Muscle of back (tissue), 11 donors: Measurements from ENCODE around the gene RSL24D1. TPM values are rescaled to one million over a fixed set of nuclear protein-coding genes. Genes with fewer than 3 reads are reported as not detected.
"Not testable (repeated sequence)": the region's sequence is repeated elsewhere in the genome, so short reads cannot be mapped to it uniquely, and the experiment has no call there.

Experiments used
- DNase-seq, 3 donors: peaks; one replicate each; pipeline versions ENCODE4 v3.0.0 to v3.0.0-alpha.2; 2013
- polyA plus RNA-seq, 10 donors: library from polyadenylated mRNA; unstranded; fragments of 120-200 nt; gene quantifications; one replicate each; pipeline ENCODE4 v1.2.1, GENCODE V29; 2013; ENCODE audit not compliant: insufficient read length in 10 of 10

Gene RSL24D1
- polyA plus RNA-seq, 10 donors = 87.1 to 114 (median 98.8) TPM

GRCh38 chr15:55221090-55222011, 24.6 kb upstream of the RSL24D1 start:
- peak in 2 of 3 donors; percentile 48 to 80 for DNase-seq

- no peak for DNase-seq
Measured at GRCh38 chr15:55220606-55221005, 23.9 kb upstream of the RSL24D1 start.

GRCh38 chr15:55218056-55218455, 21.3 kb upstream of the RSL24D1 start:
- DNase-seq = no peak

GRCh38 chr15:55204464-55204863, 7.7 kb upstream of the RSL24D1 start:
- no peak for DNase-seq

GRCh38 chr15:55202206-55202605, 5.5 kb upstream of the RSL24D1 start:
- DNase-seq = no peak

- DNase-seq = no peak
Measured at GRCh38 chr15:55198706-55199105, 2.0 kb upstream of the RSL24D1 start.

- no peak for DNase-seq
Measured at GRCh38 chr15:55197719-55198118, 978 bp upstream of the RSL24D1 start.

- DNase-seq = no peak
Measured at GRCh38 chr15:55197362-55197705, 593 bp upstream of the RSL24D1 start.

- no peak for DNase-seq
Measured at GRCh38 chr15:55195996-55196395, 745 bp downstream of the RSL24D1 start.

- no peak for DNase-seq
Measured at GRCh38 chr15:55194256-55194655, 2.5 kb downstream of the RSL24D1 start.

GRCh38 chr15:55186331-55186730, 10.4 kb downstream of the RSL24D1 start:
- DNase-seq = no peak

- DNase-seq = no peak
Measured at GRCh38 chr15:55183679-55184078, 13.1 kb downstream of the RSL24D1 start.

- no peak for DNase-seq
Measured at GRCh38 chr15:55179141-55179540, 17.6 kb downstream of the RSL24D1 start.

GRCh38 chr15:55170361-55170760, 26.4 kb downstream of the RSL24D1 start:
- no peak for DNase-seq

- peak; percentile 42 to 83 (median 68) for DNase-seq
Measured at GRCh38 chr15:55168350-55168974, 28.3 kb downstream of the RSL24D1 start.

GRCh38 chr15:55164284-55164683, 32.5 kb downstream of the RSL24D1 start:
- DNase-seq = no peak

GRCh38 chr15:55151631-55152030, 45.1 kb downstream of the RSL24D1 start:
- DNase-seq = no peak

GRCh38 chr15:55143132-55143531, 53.6 kb downstream of the RSL24D1 start:
- DNase-seq = not testable (repeated sequence)

- no peak for DNase-seq
Measured at GRCh38 chr15:55133972-55134371, 62.8 kb downstream of the RSL24D1 start.

- DNase-seq = no peak
Measured at GRCh38 chr15:55132672-55133071, 64.1 kb downstream of the RSL24D1 start.
